ENCODE results near the gene KRTAP5-7. TPM values are rescaled to one million over a fixed set of nuclear protein-coding genes. Genes with fewer than 3 reads are reported as not detected.

Gene KRTAP5-7
- polyA plus RNA-seq, 1 of the 3 experiments (the other 2 are of a cell fraction) = 0.07 TPM

DNA sequence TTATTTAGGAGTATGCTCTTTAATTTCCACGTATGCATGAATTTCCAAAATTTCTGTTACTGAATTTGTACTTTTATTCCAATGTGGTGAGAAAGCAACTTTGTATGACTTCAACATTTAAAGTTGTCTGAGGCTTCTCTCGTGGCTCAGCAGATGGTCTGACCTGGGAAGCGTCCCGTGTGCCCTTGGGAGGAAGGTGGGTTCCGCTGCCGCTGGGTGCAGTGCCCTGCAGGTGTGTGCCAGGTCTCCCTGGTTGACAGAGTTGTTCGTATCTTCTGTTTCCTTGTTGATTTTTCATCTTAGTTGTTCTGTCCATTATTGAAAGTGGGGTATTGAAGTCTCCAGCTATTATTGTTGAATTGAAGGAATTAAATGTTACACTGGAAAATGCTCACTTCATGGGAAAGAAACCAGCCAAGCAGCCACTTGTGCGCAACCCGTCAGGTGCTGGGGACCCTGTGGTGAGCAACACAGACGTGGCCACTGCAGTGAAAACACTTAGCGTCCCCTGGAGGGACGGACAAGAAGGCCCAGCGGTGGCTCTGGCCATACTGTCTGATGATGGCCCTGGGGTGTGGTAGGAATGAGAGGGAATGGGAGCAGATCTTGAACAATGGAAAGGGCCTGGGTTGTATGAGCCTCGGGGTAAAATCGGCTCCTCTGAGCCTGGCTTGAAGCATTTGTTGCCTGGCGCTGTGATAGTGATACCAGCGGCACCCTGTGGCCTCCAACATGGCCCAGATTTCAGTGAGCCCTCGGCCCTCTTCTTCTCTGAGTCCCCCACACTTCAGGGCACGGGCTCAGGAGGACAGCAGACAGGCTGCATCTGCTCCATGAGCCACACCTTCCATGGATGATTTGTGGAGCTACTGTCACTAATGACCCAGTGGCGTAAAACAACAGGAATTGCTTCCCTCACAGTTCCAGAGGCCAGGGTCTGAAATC lies 31.5 kb upstream of the KRTAP5-7 start:
- no peaks in the 10 kb centered on the region for H4K20me1 ChIP-seq (ENCODE audit: insufficient read depth)
- H3K36me3 ChIP-seq (replicated peaks in 1 of 2; ENCODE audit: control insufficient read depth in 1 of 2, insufficient read depth in 2 of 2, low read length in 1 of 2) = peaks cover 23 to 85% of the 10 kb centered on the region in 2 experiments
- CTCF ChIA-PET = no interaction called here
- H3K4me2 ChIP-seq = no peak overlapping the region
- no peaks in the 10 kb centered on the region for H3K9me3 ChIP-seq
- no peaks in the 10 kb centered on the region for H3K79me2 ChIP-seq (ENCODE audit: insufficient read depth)
- peaks cover 0 to 18% of the 10 kb centered on the region in 2 experiments; a peak in 1 of 4 replicates for H3K4me1 ChIP-seq (ENCODE audit: control insufficient read depth in 1 of 2, insufficient read depth in 2 of 2, low read depth in 1 of 2, low read length in 1 of 2)
- no peak overlapping the region for H2AFZ ChIP-seq (ENCODE audit: low read depth)
- H3K9me2 ChIP-seq = no peaks in the 10 kb centered on the region
- POLR2A ChIA-PET = no interaction called here
- WGBS (ENCODE audit: low lambda C conversion rate) = 92% methylated on average over 16 of the region's 20 CpGs
- peaks cover 6% of the 10 kb centered on the region for H3F3A ChIP-seq (replicated peaks; ENCODE audit: insufficient read depth)
- no peak for DNase-seq
- no peaks in the 10 kb centered on the region for H3K27me3 ChIP-seq (ENCODE audit: insufficient read depth)
- TF ChIP-seq JUND (IDR thresholded peaks at IDR 0.05) = no peak
- TF ChIP-seq MEF2A (IDR thresholded peaks at IDR 0.05; ENCODE audit: borderline replicate concordance, low read depth) = no peak
- no peak for TF ChIP-seq GABPA (IDR thresholded peaks at IDR 0.05; ENCODE audit: low read depth)
- no peak for TF ChIP-seq RXRA (IDR thresholded peaks at IDR 0.05; ENCODE audit: borderline replicate concordance, low read depth)
- TF ChIP-seq, protein P1, sequence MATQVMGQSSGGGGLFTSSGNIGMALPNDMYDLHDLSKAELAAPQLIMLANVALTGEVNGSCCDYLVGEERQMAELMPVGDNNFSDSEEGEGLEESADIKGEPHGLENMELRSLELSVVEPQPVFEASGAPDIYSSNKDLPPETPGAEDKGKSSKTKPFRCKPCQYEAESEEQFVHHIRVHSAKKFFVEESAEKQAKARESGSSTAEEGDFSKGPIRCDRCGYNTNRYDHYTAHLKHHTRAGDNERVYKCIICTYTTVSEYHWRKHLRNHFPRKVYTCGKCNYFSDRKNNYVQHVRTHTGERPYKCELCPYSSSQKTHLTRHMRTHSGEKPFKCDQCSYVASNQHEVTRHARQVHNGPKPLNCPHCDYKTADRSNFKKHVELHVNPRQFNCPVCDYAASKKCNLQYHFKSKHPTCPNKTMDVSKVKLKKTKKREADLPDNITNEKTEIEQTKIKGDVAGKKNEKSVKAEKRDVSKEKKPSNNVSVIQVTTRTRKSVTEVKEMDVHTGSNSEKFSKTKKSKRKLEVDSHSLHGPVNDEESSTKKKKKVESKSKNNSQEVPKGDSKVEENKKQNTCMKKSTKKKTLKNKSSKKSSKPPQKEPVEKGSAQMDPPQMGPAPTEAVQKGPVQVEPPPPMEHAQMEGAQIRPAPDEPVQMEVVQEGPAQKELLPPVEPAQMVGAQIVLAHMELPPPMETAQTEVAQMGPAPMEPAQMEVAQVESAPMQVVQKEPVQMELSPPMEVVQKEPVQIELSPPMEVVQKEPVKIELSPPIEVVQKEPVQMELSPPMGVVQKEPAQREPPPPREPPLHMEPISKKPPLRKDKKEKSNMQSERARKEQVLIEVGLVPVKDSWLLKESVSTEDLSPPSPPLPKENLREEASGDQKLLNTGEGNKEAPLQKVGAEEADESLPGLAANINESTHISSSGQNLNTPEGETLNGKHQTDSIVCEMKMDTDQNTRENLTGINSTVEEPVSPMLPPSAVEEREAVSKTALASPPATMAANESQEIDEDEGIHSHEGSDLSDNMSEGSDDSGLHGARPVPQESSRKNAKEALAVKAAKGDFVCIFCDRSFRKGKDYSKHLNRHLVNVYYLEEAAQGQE (IDR thresholded peaks at IDR 0.05; ENCODE audit: low read depth, low read length) = no peak
- TF ChIP-seq, protein P2, sequence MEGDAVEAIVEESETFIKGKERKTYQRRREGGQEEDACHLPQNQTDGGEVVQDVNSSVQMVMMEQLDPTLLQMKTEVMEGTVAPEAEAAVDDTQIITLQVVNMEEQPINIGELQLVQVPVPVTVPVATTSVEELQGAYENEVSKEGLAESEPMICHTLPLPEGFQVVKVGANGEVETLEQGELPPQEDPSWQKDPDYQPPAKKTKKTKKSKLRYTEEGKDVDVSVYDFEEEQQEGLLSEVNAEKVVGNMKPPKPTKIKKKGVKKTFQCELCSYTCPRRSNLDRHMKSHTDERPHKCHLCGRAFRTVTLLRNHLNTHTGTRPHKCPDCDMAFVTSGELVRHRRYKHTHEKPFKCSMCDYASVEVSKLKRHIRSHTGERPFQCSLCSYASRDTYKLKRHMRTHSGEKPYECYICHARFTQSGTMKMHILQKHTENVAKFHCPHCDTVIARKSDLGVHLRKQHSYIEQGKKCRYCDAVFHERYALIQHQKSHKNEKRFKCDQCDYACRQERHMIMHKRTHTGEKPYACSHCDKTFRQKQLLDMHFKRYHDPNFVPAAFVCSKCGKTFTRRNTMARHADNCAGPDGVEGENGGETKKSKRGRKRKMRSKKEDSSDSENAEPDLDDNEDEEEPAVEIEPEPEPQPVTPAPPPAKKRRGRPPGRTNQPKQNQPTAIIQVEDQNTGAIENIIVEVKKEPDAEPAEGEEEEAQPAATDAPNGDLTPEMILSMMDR (IDR thresholded peaks at IDR 0.05) = no peak
- no peak for TF ChIP-seq CHD2 (IDR thresholded peaks at IDR 0.05; ENCODE audit: low read length, partially characterized antibody)
- TF ChIP-seq, protein P3, sequence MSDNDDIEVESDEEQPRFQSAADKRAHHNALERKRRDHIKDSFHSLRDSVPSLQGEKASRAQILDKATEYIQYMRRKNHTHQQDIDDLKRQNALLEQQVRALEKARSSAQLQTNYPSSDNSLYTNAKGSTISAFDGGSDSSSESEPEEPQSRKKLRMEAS (IDR thresholded peaks at IDR 0.05; ENCODE audit: low read depth) = no peak
- TF ChIP-seq EP300 (IDR thresholded peaks at IDR 0.05; ENCODE audit: borderline replicate concordance in 1 of 2, low read depth in 1 of 2, low read length in 1 of 2) = no peak
- no peak for TF ChIP-seq SIN3A (IDR thresholded peaks at IDR 0.05; ENCODE audit: borderline replicate concordance, low read depth, low read length)
- TF ChIP-seq SMC3 (IDR thresholded peaks at IDR 0.05; ENCODE audit: low read depth, low read length) = no peak
- TF ChIP-seq, protein P4, sequence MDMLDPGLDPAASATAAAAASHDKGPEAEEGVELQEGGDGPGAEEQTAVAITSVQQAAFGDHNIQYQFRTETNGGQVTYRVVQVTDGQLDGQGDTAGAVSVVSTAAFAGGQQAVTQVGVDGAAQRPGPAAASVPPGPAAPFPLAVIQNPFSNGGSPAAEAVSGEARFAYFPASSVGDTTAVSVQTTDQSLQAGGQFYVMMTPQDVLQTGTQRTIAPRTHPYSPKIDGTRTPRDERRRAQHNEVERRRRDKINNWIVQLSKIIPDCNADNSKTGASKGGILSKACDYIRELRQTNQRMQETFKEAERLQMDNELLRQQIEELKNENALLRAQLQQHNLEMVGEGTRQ (IDR thresholded peaks at IDR 0.05; ENCODE audit: borderline replicate concordance, low read depth, low read length) = no peak
- TF ChIP-seq POLR2AphosphoS5 (IDR thresholded peaks at IDR 0.05; ENCODE audit: low read depth, low read length) = no peak
- TF ChIP-seq TCF12 (IDR thresholded peaks at IDR 0.05) = no peak
- TF ChIP-seq NFIC (IDR thresholded peaks at IDR 0.05; ENCODE audit: borderline replicate concordance) = no peak
- no peak for TF ChIP-seq FOSL2 (IDR thresholded peaks at IDR 0.05; ENCODE audit: borderline replicate concordance, low read depth)
- no peak for TF ChIP-seq ELF1 (IDR thresholded peaks at IDR 0.05)
- no peak for TF ChIP-seq MXI1 (IDR thresholded peaks at IDR 0.05; ENCODE audit: low read depth, low read length)
- TF ChIP-seq TEAD4 (IDR thresholded peaks at IDR 0.05; ENCODE audit: borderline replicate concordance, insufficient read depth) = no peak
- no peak overlapping the region for H3K9ac ChIP-seq
- H3K4me3 ChIP-seq (ENCODE audit: low read depth in 2 of 2, low read length in 1 of 2) = no peak overlapping the region
- H3K27ac ChIP-seq (ENCODE audit: low read depth in 2 of 2, low read length in 1 of 2) = no peak overlapping the region

Measured in SK-N-SH (cell line).